Hypothalamus (tissue), 51 donors: Measurements from ENCODE around the gene FBXL19.

Source experiments
- DNase-seq, 51 donors: peaks; one replicate each; lab custom pipeline; 2025; lab: John Stamatoyannopoulos, UW

FBXL19 gene

GRCh38 chr16:30893744-30894539 is 29.4 kb upstream of the FBXL19 start, which contains the start of gene BCL7C:
BCL7C (minus strand) TSS chr16:30894077; CDS start chr16:30893944, 133 bp downstream.
- DNase-seq, result peak in 49 of 51 donors; percentile 28 to 92 (median 76)

GRCh38 chr16:30894540-30895368 is 28.6 kb upstream of the FBXL19 start:
- DNase-seq, result peak in 1 of 51 donors; percentile 27

GRCh38 chr16:30895627-30896260 is 27.6 kb upstream of the FBXL19 start:
- DNase-seq, result no peak

- peak in 45 of 51 donors; percentile 23 to 79 (median 56) for DNase-seq
Measured at GRCh38 chr16:30896261-30896888, 27.0 kb upstream of the FBXL19 start, which contains the start of gene CTF1. CTF1 (plus strand) TSS chr16:30896614; CDS start chr16:30896644, 30 bp downstream.

- peak; percentile 44 to 94 (median 81) for DNase-seq
Measured at GRCh38 chr16:30896889-30897733, 26.3 kb upstream of the FBXL19 start.

GRCh38 chr16:30899794-30900193 is 23.6 kb upstream of the FBXL19 start:
- DNase-seq, result no peak

- no peak for DNase-seq
Measured at GRCh38 chr16:30900588-30900987, 22.8 kb upstream of the FBXL19 start.

GRCh38 chr16:30901201-30902028 is 22.0 kb upstream of the FBXL19 start:
- DNase-seq, result no peak

- peak in 41 of 51 donors; percentile 7 to 77 (median 53) for DNase-seq
Measured at GRCh38 chr16:30902029-30902972, 21.1 kb upstream of the FBXL19 start.

GRCh38 chr16:30903002-30903401 is 20.4 kb upstream of the FBXL19 start:
- peak in 1 of 51 donors; percentile 29 for DNase-seq

GRCh38 chr16:30903596-30903995 is 19.8 kb upstream of the FBXL19 start:
- DNase-seq, result peak in 13 of 51 donors; percentile 8 to 33 (median 15)

- no peak for DNase-seq
Measured at GRCh38 chr16:30904114-30904780, 19.1 kb upstream of the FBXL19 start.

GRCh38 chr16:30907064-30907463 is 16.3 kb upstream of the FBXL19 start:
- no peak for DNase-seq

- no peak for DNase-seq
Measured at GRCh38 chr16:30910427-30911029, 12.8 kb upstream of the FBXL19 start.

GRCh38 chr16:30912794-30913412 is 10.5 kb upstream of the FBXL19 start:
- DNase-seq, result no peak

- DNase-seq, result no peak
Measured at GRCh38 chr16:30914830-30915229, 8.5 kb upstream of the FBXL19 start.
